ENCODE measurements around the gene PLPPR1.

Gene PLPPR1

DNA sequence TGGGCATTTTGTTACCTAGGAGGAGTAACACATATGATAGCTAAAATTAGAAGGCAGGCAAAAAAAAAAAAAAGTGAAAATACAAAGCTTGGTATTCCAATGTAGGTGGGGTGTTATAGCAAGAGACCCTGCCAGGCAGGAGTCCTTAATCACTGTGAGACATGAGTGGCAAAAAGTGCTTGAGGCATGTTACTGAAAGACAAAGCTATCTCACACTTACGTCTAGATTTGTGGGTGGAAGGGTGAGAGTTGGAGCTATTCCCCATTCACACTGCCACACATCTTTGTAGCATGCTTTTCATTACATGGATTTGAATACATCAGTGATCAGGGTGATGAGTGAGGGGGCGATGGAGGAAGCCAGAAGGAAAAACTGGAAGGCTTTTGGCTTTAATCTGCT is 2.6 kb upstream of the PLPPR1 start (continued):
- no peak for TF ChIP-seq ZNF8 (CRISPR knock-in tag; IDR thresholded peaks at IDR 0.05)
- TF ChIP-seq ISL1 (CRISPR knock-in tag; IDR thresholded peaks at IDR 0.05) = no peak
- no peak for TF ChIP-seq OSR1 (CRISPR knock-in tag; IDR thresholded peaks at IDR 0.05)
- no peak for TF ChIP-seq ZFP3 (CRISPR knock-in tag; IDR thresholded peaks at IDR 0.05)
- no peak for TF ChIP-seq ARNTL (CRISPR knock-in tag; IDR thresholded peaks at IDR 0.05; ENCODE audit: borderline replicate concordance, low read depth)
- TF ChIP-seq, protein P1, sequence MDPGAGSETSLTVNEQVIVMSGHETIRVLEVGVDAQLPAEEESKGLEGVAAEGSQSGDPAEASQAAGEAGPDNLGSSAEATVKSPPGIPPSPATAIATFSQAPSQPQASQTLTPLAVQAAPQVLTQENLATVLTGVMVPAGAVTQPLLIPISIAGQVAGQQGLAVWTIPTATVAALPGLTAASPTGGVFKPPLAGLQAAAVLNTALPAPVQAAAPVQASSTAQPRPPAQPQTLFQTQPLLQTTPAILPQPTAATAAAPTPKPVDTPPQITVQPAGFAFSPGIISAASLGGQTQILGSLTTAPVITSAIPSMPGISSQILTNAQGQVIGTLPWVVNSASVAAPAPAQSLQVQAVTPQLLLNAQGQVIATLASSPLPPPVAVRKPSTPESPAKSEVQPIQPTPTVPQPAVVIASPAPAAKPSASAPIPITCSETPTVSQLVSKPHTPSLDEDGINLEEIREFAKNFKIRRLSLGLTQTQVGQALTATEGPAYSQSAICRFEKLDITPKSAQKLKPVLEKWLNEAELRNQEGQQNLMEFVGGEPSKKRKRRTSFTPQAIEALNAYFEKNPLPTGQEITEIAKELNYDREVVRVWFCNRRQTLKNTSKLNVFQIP (CRISPR knock-in tag; IDR thresholded peaks at IDR 0.05; ENCODE audit: borderline replicate concordance, low read depth) = no peak
- TF ChIP-seq, protein P2, sequence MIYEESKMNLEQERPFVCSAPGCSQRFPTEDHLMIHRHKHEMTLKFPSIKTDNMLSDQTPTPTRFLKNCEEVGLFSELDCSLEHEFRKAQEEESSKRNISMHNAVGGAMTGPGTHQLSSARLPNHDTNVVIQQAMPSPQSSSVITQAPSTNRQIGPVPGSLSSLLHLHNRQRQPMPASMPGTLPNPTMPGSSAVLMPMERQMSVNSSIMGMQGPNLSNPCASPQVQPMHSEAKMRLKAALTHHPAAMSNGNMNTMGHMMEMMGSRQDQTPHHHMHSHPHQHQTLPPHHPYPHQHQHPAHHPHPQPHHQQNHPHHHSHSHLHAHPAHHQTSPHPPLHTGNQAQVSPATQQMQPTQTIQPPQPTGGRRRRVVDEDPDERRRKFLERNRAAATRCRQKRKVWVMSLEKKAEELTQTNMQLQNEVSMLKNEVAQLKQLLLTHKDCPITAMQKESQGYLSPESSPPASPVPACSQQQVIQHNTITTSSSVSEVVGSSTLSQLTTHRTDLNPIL (CRISPR knock-in tag; IDR thresholded peaks at IDR 0.05; ENCODE audit: low read depth) = no peak
- no peak for TF ChIP-seq SNAI2 (CRISPR knock-in tag; IDR thresholded peaks at IDR 0.05)
- no peak for TF ChIP-seq ESRRG (CRISPR knock-in tag; IDR thresholded peaks at IDR 0.05)
- no peak for TF ChIP-seq ZNF565 (CRISPR knock-in tag; conservative IDR thresholded peaks at IDR 0.05; ENCODE audit: low read depth)

DNA sequence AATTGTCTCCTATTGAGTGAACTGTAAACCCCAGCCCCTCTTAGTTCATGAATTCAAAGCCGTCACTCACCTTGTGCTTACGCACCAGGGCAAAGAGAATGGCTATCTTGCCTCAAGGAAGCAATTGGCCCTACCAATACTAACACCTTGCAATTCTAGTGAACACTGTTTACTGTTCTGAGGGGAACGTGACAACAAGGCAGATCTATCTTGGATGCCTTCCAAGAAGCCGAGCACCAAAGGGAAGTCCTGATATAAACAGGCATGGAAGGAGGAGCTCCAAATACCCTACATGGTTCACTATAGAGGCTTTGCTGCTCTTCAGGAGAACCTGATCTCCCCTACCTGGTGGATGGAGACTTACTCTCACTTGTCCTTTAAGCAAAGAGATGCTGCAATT is 1.7 kb upstream of the PLPPR1 start:
- TF ChIP-seq, protein P3, sequence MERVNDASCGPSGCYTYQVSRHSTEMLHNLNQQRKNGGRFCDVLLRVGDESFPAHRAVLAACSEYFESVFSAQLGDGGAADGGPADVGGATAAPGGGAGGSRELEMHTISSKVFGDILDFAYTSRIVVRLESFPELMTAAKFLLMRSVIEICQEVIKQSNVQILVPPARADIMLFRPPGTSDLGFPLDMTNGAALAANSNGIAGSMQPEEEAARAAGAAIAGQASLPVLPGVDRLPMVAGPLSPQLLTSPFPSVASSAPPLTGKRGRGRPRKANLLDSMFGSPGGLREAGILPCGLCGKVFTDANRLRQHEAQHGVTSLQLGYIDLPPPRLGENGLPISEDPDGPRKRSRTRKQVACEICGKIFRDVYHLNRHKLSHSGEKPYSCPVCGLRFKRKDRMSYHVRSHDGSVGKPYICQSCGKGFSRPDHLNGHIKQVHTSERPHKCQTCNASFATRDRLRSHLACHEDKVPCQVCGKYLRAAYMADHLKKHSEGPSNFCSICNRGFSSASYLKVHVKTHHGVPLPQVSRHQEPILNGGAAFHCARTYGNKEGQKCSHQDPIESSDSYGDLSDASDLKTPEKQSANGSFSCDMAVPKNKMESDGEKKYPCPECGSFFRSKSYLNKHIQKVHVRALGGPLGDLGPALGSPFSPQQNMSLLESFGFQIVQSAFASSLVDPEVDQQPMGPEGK (CRISPR knock-in tag; IDR thresholded peaks at IDR 0.05; ENCODE audit: borderline replicate concordance) = no peak
- no peak for TF ChIP-seq SNAI2 (CRISPR knock-in tag; IDR thresholded peaks at IDR 0.05)
- ATAC-seq = no peak

DNA sequence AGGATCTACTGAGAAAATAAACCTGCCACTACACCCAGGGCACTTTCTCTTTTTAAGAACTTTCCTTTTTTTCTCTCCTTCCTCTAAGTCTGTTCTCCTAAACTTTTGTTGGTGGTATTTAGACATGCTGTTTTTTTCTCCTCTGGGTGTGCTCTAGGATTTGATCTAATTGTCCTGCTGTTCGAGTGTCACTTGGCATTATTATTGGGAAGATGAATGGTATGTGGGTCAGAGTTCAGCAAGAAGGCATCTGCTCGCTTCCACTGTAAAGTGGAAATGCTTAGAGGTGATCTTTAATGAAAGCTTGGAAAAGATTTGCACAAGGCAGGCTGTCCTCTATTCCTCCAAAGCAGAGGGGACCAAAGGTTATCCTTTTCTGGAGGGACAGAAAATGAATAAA is 1.3 kb upstream of the PLPPR1 start:
- TF ChIP-seq, protein P1 (CRISPR knock-in tag; IDR thresholded peaks at IDR 0.05; ENCODE audit: borderline replicate concordance, low read depth) = no peak
- TF ChIP-seq ZFP3 (CRISPR knock-in tag; IDR thresholded peaks at IDR 0.05) (no peak), ZNF565 (CRISPR knock-in tag; conservative IDR thresholded peaks at IDR 0.05; ENCODE audit: low read depth) (no peak), TOX (CRISPR knock-in tag; IDR thresholded peaks at IDR 0.05; ENCODE audit: borderline replicate concordance) (no peak), OSR1 (CRISPR knock-in tag; IDR thresholded peaks at IDR 0.05) (no peak), ARNTL (CRISPR knock-in tag; IDR thresholded peaks at IDR 0.05; ENCODE audit: borderline replicate concordance, low read depth) (no peak), SNAI2 (CRISPR knock-in tag; IDR thresholded peaks at IDR 0.05) (no peak), ISL1 (CRISPR knock-in tag; IDR thresholded peaks at IDR 0.05) (no peak), TCF4 (CRISPR knock-in tag; IDR thresholded peaks at IDR 0.05; ENCODE audit: borderline replicate concordance) (no peak), ZNF8 (CRISPR knock-in tag; IDR thresholded peaks at IDR 0.05) (no peak), ZNF70 (CRISPR knock-in tag; IDR thresholded peaks at IDR 0.05) (no peak), ZC3H10 (CRISPR knock-in tag; IDR thresholded peaks at IDR 0.05) (no peak), BACH2 (CRISPR knock-in tag; IDR thresholded peaks at IDR 0.05; ENCODE audit: borderline replicate concordance) (no peak), PPARA (CRISPR knock-in tag; IDR thresholded peaks at IDR 0.05; ENCODE audit: borderline replicate concordance) (no peak), ESRRG (CRISPR knock-in tag; IDR thresholded peaks at IDR 0.05) (no peak), GLIS3 (CRISPR knock-in tag; IDR thresholded peaks at IDR 0.05) (no peak)
- TF ChIP-seq, protein P4, sequence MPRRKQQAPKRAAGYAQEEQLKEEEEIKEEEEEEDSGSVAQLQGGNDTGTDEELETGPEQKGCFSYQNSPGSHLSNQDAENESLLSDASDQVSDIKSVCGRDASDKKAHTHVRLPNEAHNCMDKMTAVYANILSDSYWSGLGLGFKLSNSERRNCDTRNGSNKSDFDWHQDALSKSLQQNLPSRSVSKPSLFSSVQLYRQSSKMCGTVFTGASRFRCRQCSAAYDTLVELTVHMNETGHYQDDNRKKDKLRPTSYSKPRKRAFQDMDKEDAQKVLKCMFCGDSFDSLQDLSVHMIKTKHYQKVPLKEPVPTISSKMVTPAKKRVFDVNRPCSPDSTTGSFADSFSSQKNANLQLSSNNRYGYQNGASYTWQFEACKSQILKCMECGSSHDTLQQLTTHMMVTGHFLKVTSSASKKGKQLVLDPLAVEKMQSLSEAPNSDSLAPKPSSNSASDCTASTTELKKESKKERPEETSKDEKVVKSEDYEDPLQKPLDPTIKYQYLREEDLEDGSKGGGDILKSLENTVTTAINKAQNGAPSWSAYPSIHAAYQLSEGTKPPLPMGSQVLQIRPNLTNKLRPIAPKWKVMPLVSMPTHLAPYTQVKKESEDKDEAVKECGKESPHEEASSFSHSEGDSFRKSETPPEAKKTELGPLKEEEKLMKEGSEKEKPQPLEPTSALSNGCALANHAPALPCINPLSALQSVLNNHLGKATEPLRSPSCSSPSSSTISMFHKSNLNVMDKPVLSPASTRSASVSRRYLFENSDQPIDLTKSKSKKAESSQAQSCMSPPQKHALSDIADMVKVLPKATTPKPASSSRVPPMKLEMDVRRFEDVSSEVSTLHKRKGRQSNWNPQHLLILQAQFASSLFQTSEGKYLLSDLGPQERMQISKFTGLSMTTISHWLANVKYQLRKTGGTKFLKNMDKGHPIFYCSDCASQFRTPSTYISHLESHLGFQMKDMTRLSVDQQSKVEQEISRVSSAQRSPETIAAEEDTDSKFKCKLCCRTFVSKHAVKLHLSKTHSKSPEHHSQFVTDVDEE (CRISPR knock-in tag; IDR thresholded peaks at IDR 0.05) = no peak
- TF ChIP-seq, protein P5, sequence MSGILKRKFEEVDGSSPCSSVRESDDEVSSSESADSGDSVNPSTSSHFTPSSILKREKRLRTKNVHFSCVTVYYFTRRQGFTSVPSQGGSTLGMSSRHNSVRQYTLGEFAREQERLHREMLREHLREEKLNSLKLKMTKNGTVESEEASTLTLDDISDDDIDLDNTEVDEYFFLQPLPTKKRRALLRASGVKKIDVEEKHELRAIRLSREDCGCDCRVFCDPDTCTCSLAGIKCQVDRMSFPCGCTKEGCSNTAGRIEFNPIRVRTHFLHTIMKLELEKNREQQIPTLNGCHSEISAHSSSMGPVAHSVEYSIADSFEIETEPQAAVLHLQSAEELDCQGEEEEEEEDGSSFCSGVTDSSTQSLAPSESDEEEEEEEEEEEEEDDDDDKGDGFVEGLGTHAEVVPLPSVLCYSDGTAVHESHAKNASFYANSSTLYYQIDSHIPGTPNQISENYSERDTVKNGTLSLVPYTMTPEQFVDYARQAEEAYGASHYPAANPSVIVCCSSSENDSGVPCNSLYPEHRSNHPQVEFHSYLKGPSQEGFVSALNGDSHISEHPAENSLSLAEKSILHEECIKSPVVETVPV (CRISPR knock-in tag; IDR thresholded peaks at IDR 0.05) = no peak
- no peak for ATAC-seq
